Vagina (tissue), 2 donors: ENCODE data around the gene KRT71.

ENCODE experiments used
- CTCF ChIP-seq, 3 experiments: fragments of 450-650 bp in 2 of 3; fragments of 200-600 bp in 1 of 3; sonication (generic) in 1 of 3; IDR thresholded peaks; one replicate each; pipeline ENCODE4 v1.5.1; 2017 to 2019; ENCODE audit warnings: antibody characterized with exemption in 3 of 3, mild to moderate bottlenecking in 2 of 3, moderate library complexity in 2 of 3
- POLR2A ChIP-seq, 2 donors: fragments of 450-650 bp; IDR thresholded peaks; one replicate each; pipeline ENCODE4 v1.6.1; 2017; ENCODE audit warnings: antibody characterized with exemption in 2 of 2, mild to moderate bottlenecking in 2 of 2, moderate library complexity in 2 of 2
- POLR2AphosphoS5 ChIP-seq, 2 donors: sonication (generic); formaldehyde crosslinking; IDR thresholded peaks; one replicate each; pipeline ENCODE4 v1.9.0; 2017; ENCODE audit warnings: antibody characterized with exemption in 2 of 2, mild to moderate bottlenecking in 2 of 2, low read depth in 1 of 2; ENCODE audit not compliant: insufficient read depth in 1 of 2

GRCh38 chr12:52532636-52533035 is 20.3 kb downstream of the KRT71 start:
- TF ChIP-seq CTCF (IDR thresholded peaks at IDR 0.05) (no peak), POLR2A (IDR thresholded peaks at IDR 0.05) (no peak), POLR2AphosphoS5 (IDR thresholded peaks at IDR 0.05; ENCODE audit: insufficient read depth in 1 of 2, low read depth in 1 of 2) (no peak)
